ENCODE results near the gene GMPR. TPM values are rescaled to one million over a fixed set of nuclear protein-coding genes. Genes with fewer than 3 reads are reported as not detected.

Gene GMPR
- total RNA-seq, 2 donors from 2014 or later: 17.0 to 62.1 TPM

- Histone ChIP-seq H3K36me3 (no peaks in the 10 kb centered on the region), H3K4me3 (no peak overlapping the region), H3K9me3 (no peaks in the 10 kb centered on the region), H3K27ac (peak overlapping the region; percentile 76 to 80), H3K4me1 (ENCODE audit: control insufficient read depth in 1 of 2, low read depth in 2 of 2) (peaks cover 11 to 36% of the 10 kb centered on the region in 2 donors), H3K27me3 (replicated peaks; ENCODE audit: insufficient read depth) (no peaks in the 10 kb centered on the region)
- DNase-seq (ENCODE audit: low spot score) (no peak), ATAC-seq (ENCODE audit: insufficient number of reproducible peaks, low FRiP score, low read depth) (peak; percentile 53)
- TF ChIP-seq, protein P1, sequence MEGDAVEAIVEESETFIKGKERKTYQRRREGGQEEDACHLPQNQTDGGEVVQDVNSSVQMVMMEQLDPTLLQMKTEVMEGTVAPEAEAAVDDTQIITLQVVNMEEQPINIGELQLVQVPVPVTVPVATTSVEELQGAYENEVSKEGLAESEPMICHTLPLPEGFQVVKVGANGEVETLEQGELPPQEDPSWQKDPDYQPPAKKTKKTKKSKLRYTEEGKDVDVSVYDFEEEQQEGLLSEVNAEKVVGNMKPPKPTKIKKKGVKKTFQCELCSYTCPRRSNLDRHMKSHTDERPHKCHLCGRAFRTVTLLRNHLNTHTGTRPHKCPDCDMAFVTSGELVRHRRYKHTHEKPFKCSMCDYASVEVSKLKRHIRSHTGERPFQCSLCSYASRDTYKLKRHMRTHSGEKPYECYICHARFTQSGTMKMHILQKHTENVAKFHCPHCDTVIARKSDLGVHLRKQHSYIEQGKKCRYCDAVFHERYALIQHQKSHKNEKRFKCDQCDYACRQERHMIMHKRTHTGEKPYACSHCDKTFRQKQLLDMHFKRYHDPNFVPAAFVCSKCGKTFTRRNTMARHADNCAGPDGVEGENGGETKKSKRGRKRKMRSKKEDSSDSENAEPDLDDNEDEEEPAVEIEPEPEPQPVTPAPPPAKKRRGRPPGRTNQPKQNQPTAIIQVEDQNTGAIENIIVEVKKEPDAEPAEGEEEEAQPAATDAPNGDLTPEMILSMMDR (IDR thresholded peaks at IDR 0.05): no peak
Measured at GRCh38 chr6:16205377-16206144, 32.8 kb upstream of the GMPR start.

DNA sequence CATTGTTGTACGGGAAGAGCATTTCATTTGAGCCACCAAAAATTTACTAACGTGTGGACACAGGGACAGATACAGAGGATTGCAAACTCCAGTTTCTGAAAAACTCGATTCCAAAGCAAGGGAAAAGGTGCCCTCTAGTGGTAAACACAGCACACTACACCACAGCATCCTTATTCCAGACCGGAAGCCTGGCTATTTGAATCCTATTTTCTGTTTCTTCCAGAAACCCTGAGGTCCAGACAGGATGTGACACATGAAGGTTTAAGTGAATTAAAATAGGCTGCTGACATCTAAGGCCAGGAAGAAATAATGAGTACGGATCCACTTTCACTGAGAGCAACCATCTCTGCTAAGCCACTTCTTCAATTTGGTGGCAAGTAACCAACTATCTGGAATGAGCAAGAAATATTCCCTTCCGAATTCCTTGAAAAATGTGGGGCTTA lies 31.8 kb upstream of the GMPR start:
- Histone ChIP-seq H3K27me3 (replicated peaks; ENCODE audit: insufficient read depth) (no peaks in the 10 kb centered on the region), H3K9me3 (no peaks in the 10 kb centered on the region), H3K4me3 (no peak overlapping the region), H3K27ac (peak overlapping the region; percentile 74 to 80), H3K36me3 (no peaks in the 10 kb centered on the region), H3K4me1 (ENCODE audit: control insufficient read depth in 1 of 2, low read depth in 2 of 2) (peaks cover 11 to 25% of the 10 kb centered on the region in 2 donors)
- TF ChIP-seq, protein P1 (IDR thresholded peaks at IDR 0.05): peak; percentile 97
- ATAC-seq (ENCODE audit: insufficient number of reproducible peaks, low FRiP score, low read depth) (peak; percentile 93), DNase-seq (ENCODE audit: low spot score) (peak; percentile 50)

DNA sequence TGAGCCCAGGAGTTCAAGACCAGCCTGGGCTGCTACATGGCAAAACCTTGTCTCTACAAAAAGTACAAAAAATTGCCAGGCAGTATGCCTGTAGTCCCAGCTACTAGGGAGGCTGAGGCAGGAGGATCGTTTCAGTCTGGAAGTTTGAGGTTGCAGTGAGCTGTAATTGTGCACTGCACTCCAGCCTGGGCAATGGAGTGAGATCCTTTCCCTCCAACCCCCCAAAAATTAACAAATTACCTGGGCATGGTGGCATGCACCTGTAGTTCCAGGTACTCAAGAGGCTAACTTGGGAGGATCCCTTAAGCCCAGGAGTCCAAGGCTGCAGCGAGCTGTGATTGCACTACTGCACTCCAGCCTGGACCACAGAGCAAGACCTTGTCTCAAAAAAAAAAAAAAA lies 29.4 kb upstream of the GMPR start:
- Histone ChIP-seq H3K4me3 (no peak overlapping the region), H3K4me1 (ENCODE audit: control insufficient read depth in 1 of 2, low read depth in 2 of 2) (peaks cover 11 to 23% of the 10 kb centered on the region in 2 donors), H3K36me3 (no peaks in the 10 kb centered on the region), H3K27me3 (replicated peaks; ENCODE audit: insufficient read depth) (no peaks in the 10 kb centered on the region), H3K27ac (no peak overlapping the region), H3K9me3 (no peaks in the 10 kb centered on the region)
- TF ChIP-seq, protein P1 (IDR thresholded peaks at IDR 0.05): no peak
- DNase-seq (ENCODE audit: low spot score): no peak
- ATAC-seq (ENCODE audit: insufficient number of reproducible peaks, low FRiP score, low read depth): no peak

- Histone ChIP-seq H3K27me3 (replicated peaks; ENCODE audit: insufficient read depth) (no peaks in the 10 kb centered on the region), H3K27ac (no peak overlapping the region), H3K9me3 (no peaks in the 10 kb centered on the region), H3K4me1 (ENCODE audit: control insufficient read depth in 1 of 2, low read depth in 2 of 2) (peaks cover 11 to 25% of the 10 kb centered on the region in 2 donors), H3K36me3 (no peaks in the 10 kb centered on the region), H3K4me3 (no peak overlapping the region)
- ATAC-seq (ENCODE audit: insufficient number of reproducible peaks, low FRiP score, low read depth) (no peak), DNase-seq (ENCODE audit: low spot score) (no peak)
- TF ChIP-seq, protein P1 (IDR thresholded peaks at IDR 0.05): no peak
Measured at GRCh38 chr6:16209539-16209938, 28.8 kb upstream of the GMPR start.

GRCh38 chr6:16212276-16212675 lies 26.1 kb upstream of the GMPR start:
- Histone ChIP-seq H3K9me3 (no peaks in the 10 kb centered on the region), H3K27me3 (replicated peaks; ENCODE audit: insufficient read depth) (no peaks in the 10 kb centered on the region), H3K4me3 (no peak overlapping the region), H3K4me1 (ENCODE audit: control insufficient read depth in 1 of 2, low read depth in 2 of 2) (peaks cover 6 to 25% of the 10 kb centered on the region in 2 donors), H3K27ac (no peak overlapping the region), H3K36me3 (no peaks in the 10 kb centered on the region)
- no peak for ATAC-seq (ENCODE audit: insufficient number of reproducible peaks, low FRiP score, low read depth)
- DNase-seq (ENCODE audit: low spot score): no peak
- TF ChIP-seq, protein P1 (IDR thresholded peaks at IDR 0.05): no peak

All from thoracic aorta (tissue), 2 donors.